ENCODE results near the gene PODXL2. TPM values are rescaled to one million over a fixed set of nuclear protein-coding genes. Genes with fewer than 3 reads are reported as not detected.
A peak's percentile ranks its signal among the peaks of the same experiment; 100 is the strongest.

The PODXL2 gene
- total RNA-seq, 1 donor from 2014 or later = 14.5 TPM

DNA sequence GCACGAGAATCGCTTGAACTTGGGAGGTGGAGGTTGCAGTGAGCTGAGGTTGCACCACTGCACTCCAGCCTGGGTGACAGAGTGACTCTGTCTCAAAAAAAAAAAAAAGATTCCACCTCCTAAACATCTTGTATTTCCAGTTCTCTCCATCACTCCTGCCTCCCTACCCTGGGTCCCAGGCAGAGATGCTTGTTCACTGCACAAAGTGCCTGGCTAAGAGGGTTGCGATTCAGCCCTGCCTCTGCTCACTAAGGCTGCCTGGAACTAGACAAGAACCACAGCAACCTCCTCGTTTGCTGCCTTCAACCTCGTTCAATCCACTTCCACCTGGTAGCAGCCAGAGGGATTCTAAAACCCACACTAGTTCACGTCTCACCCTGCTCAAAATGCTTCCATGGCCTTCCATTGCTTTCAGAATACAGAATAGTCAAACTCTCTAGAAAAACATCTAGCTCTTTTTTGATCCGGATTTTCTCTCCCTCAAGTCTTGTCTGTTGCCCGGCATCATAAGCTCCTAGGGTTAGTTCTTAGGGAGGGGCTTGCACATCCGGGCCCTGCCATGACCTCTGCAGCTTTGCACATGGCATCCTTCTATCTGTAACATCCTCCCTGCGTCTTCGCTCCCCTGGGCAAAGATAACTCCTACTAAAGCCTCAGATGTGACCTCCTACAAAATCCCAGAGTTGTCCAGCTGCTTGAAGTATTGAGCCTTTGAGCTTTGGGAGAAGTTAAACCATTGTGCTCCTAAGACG is 31.8 kb upstream of the PODXL2 start:
- H3K36me3 Mint-ChIP-seq (ENCODE audit: low read depth, unreplicated experiment) = no peaks in the 10 kb centered on the region
- H3K4me1 Mint-ChIP-seq (ENCODE audit: low read depth, unreplicated experiment) = peaks cover 2% of the 10 kb centered on the region
- peaks cover under 1% of the 10 kb centered on the region for H3K36me3 ChIP-seq (ENCODE audit: insufficient read depth, low read length)
- H3K4me3 ChIP-seq (ENCODE audit: insufficient read depth, low read depth, low read length) = no peak overlapping the region
- FAIRE-seq = no peak
- peaks cover 25% of the 10 kb centered on the region for H3K27me3 Mint-ChIP-seq (ENCODE audit: low read depth, unreplicated experiment)
- no peak overlapping the region for H3K27ac Mint-ChIP-seq (ENCODE audit: unreplicated experiment)
- no peak overlapping the region for H2AFZ ChIP-seq (ENCODE audit: low read depth, low read length)
- no peaks in the 10 kb centered on the region for H3K27me3 ChIP-seq (ENCODE audit: insufficient read depth, low read length)
- H3K9me3 ChIP-seq (ENCODE audit: insufficient read depth, low read depth, low read length) = no peaks in the 10 kb centered on the region
- H3K79me2 ChIP-seq (ENCODE audit: insufficient read depth, low read length) = peaks cover 23% of the 10 kb centered on the region
- TF ChIP-seq CTCF (IDR thresholded peaks at IDR 0.05; ENCODE audit: insufficient read depth, low read depth, low read length) (no peak), EZH2 (IDR thresholded peaks at IDR 0.05; ENCODE audit: insufficient read depth, low read length) (no peak)
- H3K4me1 ChIP-seq (ENCODE audit: insufficient read depth, low read length) = peaks cover 7% of the 10 kb centered on the region
- no peaks in the 10 kb centered on the region for H3K9me3 Mint-ChIP-seq (ENCODE audit: unreplicated experiment)
- H4K20me1 ChIP-seq (ENCODE audit: insufficient read depth, low read length) = no peaks in the 10 kb centered on the region
- H3K4me2 ChIP-seq (ENCODE audit: low read length) = peak overlapping the region; percentile 84
- DNase-seq (ENCODE audit: low read depth) = no peak
- peak overlapping the region; percentile 86 for H3K9ac ChIP-seq (ENCODE audit: low read length)
- H3K27ac ChIP-seq (ENCODE audit: low read depth, low read length) = no peak overlapping the region
- H3K4me3 Mint-ChIP-seq (ENCODE audit: unreplicated experiment) = peak overlapping the region; percentile 81

- Mint-ChIP-seq H3K27ac (ENCODE audit: unreplicated experiment) (no peak overlapping the region), H3K4me1 (ENCODE audit: low read depth, unreplicated experiment) (peaks cover 2% of the 10 kb centered on the region), H3K27me3 (ENCODE audit: low read depth, unreplicated experiment) (peaks cover 23% of the 10 kb centered on the region), H3K9me3 (ENCODE audit: unreplicated experiment) (no peaks in the 10 kb centered on the region), H3K36me3 (ENCODE audit: low read depth, unreplicated experiment) (no peaks in the 10 kb centered on the region), H3K4me3 (ENCODE audit: unreplicated experiment) (peak overlapping the region; percentile 81)
- H3K27me3 ChIP-seq (ENCODE audit: insufficient read depth, low read length) = no peaks in the 10 kb centered on the region
- DNase-seq (ENCODE audit: low read depth) (no peak), FAIRE-seq (no peak)
- peak overlapping the region; percentile 64 for H3K27ac ChIP-seq (ENCODE audit: low read depth, low read length)
- peak overlapping the region; percentile 89 for H2AFZ ChIP-seq (ENCODE audit: low read depth, low read length)
- peak overlapping the region; percentile 86 for H3K9ac ChIP-seq (ENCODE audit: low read length)
- TF ChIP-seq CTCF (IDR thresholded peaks at IDR 0.05; ENCODE audit: insufficient read depth, low read depth, low read length) = no peak
- no peak for TF ChIP-seq EZH2 (IDR thresholded peaks at IDR 0.05; ENCODE audit: insufficient read depth, low read length)
- H4K20me1 ChIP-seq (ENCODE audit: insufficient read depth, low read length) = no peaks in the 10 kb centered on the region
- H3K9me3 ChIP-seq (ENCODE audit: insufficient read depth, low read depth, low read length) = no peaks in the 10 kb centered on the region
- H3K4me3 ChIP-seq (ENCODE audit: insufficient read depth, low read depth, low read length) = peak overlapping the region; percentile 68
- H3K36me3 ChIP-seq (ENCODE audit: insufficient read depth, low read length) = peaks cover 3% of the 10 kb centered on the region
- peak overlapping the region; percentile 84 for H3K4me2 ChIP-seq (ENCODE audit: low read length)
- peaks cover 23% of the 10 kb centered on the region for H3K79me2 ChIP-seq (ENCODE audit: insufficient read depth, low read length)
- H3K4me1 ChIP-seq (ENCODE audit: insufficient read depth, low read length) = peaks cover 7% of the 10 kb centered on the region
Observed at GRCh38 chr3:127598841-127599570, 30.0 kb upstream of the PODXL2 start.

Measured in astrocyte (in vitro differentiated cells and primary cell).